Liver (tissue), 9 donors: Measurements from ENCODE around the gene WDR81. TPM values are rescaled to one million over a fixed set of nuclear protein-coding genes. Genes with fewer than 3 reads are reported as not detected.

ENCODE experiments used
- DNase-seq: peaks from one replicate; pipeline ENCODE4 v3.0.0-alpha.2; 2017; ENCODE audit warnings: low spot score
- H3K27ac ChIP-seq, 2 donors: one replicate each; pipeline ENCODE4 v1.7.0; 2013; ENCODE audit warnings: inconsistent platforms in 2 of 2, low read length in 2 of 2, control low read depth in 1 of 2, low read depth in 1 of 2, mild to moderate bottlenecking in 1 of 2
- H3K27me3 ChIP-seq, 4 donors: one replicate each; pipeline versions ENCODE4 v1.6.1 to v1.7.0; 2013; ENCODE audit warnings: low read length in 3 of 4, inconsistent platforms in 1 of 4, mild to moderate bottlenecking in 1 of 4, moderate library complexity in 1 of 4; ENCODE audit not compliant: control insufficient read depth in 4 of 4, insufficient read depth in 4 of 4
- H3K36me3 ChIP-seq, 4 donors: one replicate each; pipeline versions ENCODE4 v1.6.1 to v1.7.0; 2013; ENCODE audit warnings: low read length in 3 of 4, mild to moderate bottlenecking in 3 of 4, low read depth in 1 of 4, moderate library complexity in 1 of 4; ENCODE audit not compliant: control insufficient read depth in 4 of 4, insufficient read depth in 3 of 4
- H3K4me1 ChIP-seq, 4 donors: one replicate each; pipeline versions ENCODE4 v1.6.1 to v1.7.0; 2013; ENCODE audit warnings: low read length in 3 of 4, mild to moderate bottlenecking in 3 of 4, moderate library complexity in 1 of 4; ENCODE audit not compliant: control insufficient read depth in 4 of 4, insufficient read depth in 4 of 4
- H3K4me3 ChIP-seq, 3 donors: one replicate each; pipeline versions ENCODE4 v1.6.1 to v1.7.0; 2013; ENCODE audit warnings: low read length in 3 of 3, control low read depth in 1 of 3, low read depth in 1 of 3, mild to moderate bottlenecking in 1 of 3
- H3K9ac ChIP-seq, 2 donors: one replicate each; pipeline ENCODE4 v1.7.0; 2013; ENCODE audit warnings: low read length in 2 of 2, mild to moderate bottlenecking in 2 of 2, moderate library complexity in 2 of 2, control low read depth in 1 of 2, low read depth in 1 of 2
- H3K9me3 ChIP-seq, 4 donors: one replicate each; pipeline versions ENCODE4 v1.6.1 to v1.7.0; 2013; ENCODE audit warnings: low read length in 3 of 4; ENCODE audit not compliant: control insufficient read depth in 4 of 4
- EGR1 ChIP-seq, 2 donors: IDR thresholded peaks; 2 replicates each; pipeline ENCODE4 v1.6.1; 2016 to 2018; ENCODE audit warnings: antibody characterized with exemption in 2 of 2, low read depth in 2 of 2
- FOXA1 ChIP-seq: IDR thresholded peaks from 2 replicates; pipeline ENCODE4 v1.6.1; 2016; ENCODE audit warnings: antibody characterized with exemption
- HNF4G ChIP-seq: IDR thresholded peaks from 2 replicates; pipeline ENCODE4 v1.6.1; 2016; ENCODE audit warnings: antibody characterized with exemption
- NR2F2 ChIP-seq: IDR thresholded peaks from 2 replicates; pipeline ENCODE4 v1.6.1; 2016; ENCODE audit warnings: antibody characterized with exemption
- SP1 ChIP-seq: IDR thresholded peaks from 2 replicates; pipeline ENCODE4 v1.6.1; 2018; ENCODE audit warnings: antibody characterized with exemption, mild to moderate bottlenecking
- WGBS: extraction: QIAGEN DNeasy Blood & Tissue Kit; methylation state at CpG from one replicate; pipeline ENCODE4 v1.1.7; 2013; 5-methylcytosine and 5-hydroxymethylcytosine counted together
- polyA plus RNA-seq, 2 donors: library from polyadenylated mRNA; stranded (reverse) in 1 of 2; unstranded in 1 of 2; fragments of 200-250 nt in 1 of 2; fragments of >200 nt in 1 of 2; fragmentation: Nextera tagmentation in 1 of 2; extraction: Ambion mirVana in 1 of 2; gene quantifications; one replicate each; pipeline versions ENCODE4 v1.2.1 to v1.2.3, GENCODE V29; 2013 to 2015
- total RNA-seq, 2 donors: library from RNA; depleted of rRNA; stranded (reverse); fragments of >200 nt; gene quantifications; one replicate each; pipeline ENCODE4 v1.2.3, GENCODE V29; 2014
- TF ChIP-seq, protein P1 (sequence below): fragments of 150-350 bp; IDR thresholded peaks from 2 replicates; pipeline ENCODE4 v1.5.1; 2017; ENCODE audit warnings: improper control_type of control experiment, low read depth, low read length; ENCODE audit not compliant: missing input control
- TF ChIP-seq, protein P2 (sequence below): IDR thresholded peaks from 2 replicates; pipeline ENCODE4 v1.6.1; 2016; ENCODE audit warnings: antibody characterized with exemption, mild to moderate bottlenecking
- donor health status: healthy.
- donor health status: healthy.
- donor health status: healthy.
- donor health status: healthy.
- donor health status: healthy.

Gene WDR81
- total and polyA plus RNA-seq, 4 donors = 12.3 to 41.8 (median 33.0) TPM

DNA sequence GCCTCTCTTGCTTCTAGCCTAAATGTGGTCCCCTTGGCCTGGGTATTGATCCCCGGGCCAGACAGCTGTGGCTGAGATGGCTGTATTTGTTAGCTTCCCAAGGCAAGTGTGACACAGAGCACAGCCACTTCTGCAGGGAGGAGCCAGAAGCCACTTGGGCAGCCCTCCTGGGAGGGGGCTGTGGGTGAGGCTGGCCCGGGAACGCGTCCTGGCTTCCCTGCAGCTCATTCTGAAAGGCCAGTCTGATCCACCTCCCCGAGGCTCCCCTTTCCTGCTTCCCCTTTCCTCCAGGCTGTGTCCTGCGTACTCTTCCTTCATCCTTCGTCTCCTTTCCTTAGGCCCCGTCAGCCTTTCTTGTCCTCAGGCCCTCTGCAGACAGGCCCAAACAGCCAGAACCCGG lies 26.1 kb downstream of the WDR81 start:
- Histone ChIP-seq H3K4me1 (peaks cover 14 to 76% (median 54%) of the 10 kb centered on the region in 4 donors), H3K27me3 (no peaks in the 10 kb centered on the region), H3K36me3 (peaks cover 6 to 19% (median 11%) of the 10 kb centered on the region in 4 donors), H3K4me3 (no peak overlapping the region), H3K9me3 (no peaks in the 10 kb centered on the region), H3K27ac (peak overlapping the region in 1 of 2 donors; percentile 52), H3K9ac (no peak overlapping the region)
- TF ChIP-seq FOXA1 = no peak
- TF ChIP-seq HNF4G = no peak
- no peak for TF ChIP-seq EGR1 (IDR thresholded peaks at IDR 0.05; ENCODE audit: low read depth in 2 of 2)
- WGBS = 75% methylated on average over 9 of the region's 9 CpGs
- no peak for DNase-seq

DNA sequence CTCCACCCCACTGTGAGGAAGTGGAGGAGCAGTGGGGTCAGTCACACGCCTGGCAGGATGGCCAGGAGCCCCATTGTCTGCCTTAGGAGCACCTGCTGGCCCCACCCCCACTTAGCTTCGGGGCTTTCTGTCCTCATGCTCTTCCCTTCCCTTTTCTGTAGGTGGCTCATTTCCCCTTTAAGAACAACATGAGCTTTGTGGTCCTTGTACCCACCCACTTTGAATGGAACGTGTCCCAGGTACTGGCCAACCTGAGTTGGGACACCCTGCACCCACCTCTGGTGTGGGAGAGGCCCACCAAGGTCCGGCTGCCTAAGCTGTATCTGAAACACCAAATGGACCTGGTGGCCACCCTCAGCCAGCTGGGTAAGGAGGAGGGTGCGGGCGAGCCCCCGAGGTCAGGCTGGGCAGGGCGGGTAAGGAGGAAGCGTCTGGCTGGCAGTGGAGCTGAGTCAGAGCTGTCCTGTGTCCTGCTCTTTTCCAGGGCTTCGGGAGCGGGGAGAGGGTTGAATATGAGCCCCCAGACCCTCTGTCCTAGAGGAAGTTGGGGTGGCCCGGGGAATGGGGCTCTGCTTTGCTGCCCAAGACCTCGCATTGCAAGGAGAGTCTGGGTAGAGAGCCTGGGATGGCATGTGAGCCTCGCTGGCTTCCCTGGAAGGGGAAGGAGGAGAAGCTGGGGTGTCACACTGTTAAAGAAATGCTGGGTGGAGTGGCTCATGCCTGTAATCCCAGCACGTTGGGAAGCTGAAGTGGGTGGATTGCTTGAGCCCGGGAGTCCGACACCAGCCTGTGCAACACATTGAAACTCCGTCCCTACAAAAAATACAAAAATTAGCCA lies 28.1 kb downstream of the WDR81 start:
- Histone ChIP-seq H3K9me3 (no peaks in the 10 kb centered on the region), H3K27me3 (no peaks in the 10 kb centered on the region), H3K36me3 (peaks cover 6 to 19% (median 9%) of the 10 kb centered on the region in 4 donors), H3K4me3 (no peak overlapping the region), H3K9ac (no peak overlapping the region), H3K27ac (peak overlapping the region; percentile 36 to 41), H3K4me1 (peaks cover 10 to 56% (median 41%) of the 10 kb centered on the region in 4 donors)
- 60% methylated on average over 18 of the region's 18 CpGs for WGBS
- TF ChIP-seq, protein P1, sequence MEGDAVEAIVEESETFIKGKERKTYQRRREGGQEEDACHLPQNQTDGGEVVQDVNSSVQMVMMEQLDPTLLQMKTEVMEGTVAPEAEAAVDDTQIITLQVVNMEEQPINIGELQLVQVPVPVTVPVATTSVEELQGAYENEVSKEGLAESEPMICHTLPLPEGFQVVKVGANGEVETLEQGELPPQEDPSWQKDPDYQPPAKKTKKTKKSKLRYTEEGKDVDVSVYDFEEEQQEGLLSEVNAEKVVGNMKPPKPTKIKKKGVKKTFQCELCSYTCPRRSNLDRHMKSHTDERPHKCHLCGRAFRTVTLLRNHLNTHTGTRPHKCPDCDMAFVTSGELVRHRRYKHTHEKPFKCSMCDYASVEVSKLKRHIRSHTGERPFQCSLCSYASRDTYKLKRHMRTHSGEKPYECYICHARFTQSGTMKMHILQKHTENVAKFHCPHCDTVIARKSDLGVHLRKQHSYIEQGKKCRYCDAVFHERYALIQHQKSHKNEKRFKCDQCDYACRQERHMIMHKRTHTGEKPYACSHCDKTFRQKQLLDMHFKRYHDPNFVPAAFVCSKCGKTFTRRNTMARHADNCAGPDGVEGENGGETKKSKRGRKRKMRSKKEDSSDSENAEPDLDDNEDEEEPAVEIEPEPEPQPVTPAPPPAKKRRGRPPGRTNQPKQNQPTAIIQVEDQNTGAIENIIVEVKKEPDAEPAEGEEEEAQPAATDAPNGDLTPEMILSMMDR = no peak
- DNase-seq = no peak

DNA sequence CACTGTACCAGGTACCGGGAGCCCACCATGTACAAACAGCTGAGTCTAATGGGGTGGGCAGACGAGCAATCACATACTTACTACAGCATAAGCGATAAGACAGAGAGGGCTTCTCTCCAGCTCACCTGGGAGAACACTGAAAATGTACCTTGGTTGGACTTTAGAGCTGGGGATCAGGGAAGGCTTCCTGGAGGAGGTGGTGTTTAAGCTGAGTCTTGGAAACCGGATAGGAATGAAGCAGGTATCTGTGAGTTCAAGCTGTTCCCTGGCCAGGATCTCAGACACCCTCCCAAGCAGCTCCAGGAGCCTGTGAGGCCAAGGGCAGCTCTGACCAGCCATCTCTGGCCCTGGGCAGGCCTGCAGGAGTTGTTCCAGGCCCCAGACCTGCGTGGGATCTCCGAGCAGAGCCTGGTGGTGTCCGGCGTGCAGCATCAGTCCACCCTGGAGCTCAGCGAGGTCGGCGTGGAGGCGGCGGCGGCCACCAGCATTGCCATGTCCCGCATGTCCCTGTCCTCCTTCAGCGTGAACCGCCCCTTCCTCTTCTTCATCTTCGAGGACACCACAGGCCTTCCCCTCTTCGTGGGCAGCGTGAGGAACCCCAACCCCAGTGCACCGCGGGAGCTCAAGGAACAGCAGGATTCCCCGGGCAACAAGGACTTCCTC lies 29.4 kb downstream of the WDR81 start:
- no peak for DNase-seq

More for the DNA sequence above, 29.4 kb downstream of the WDR81 start:
- Histone ChIP-seq H3K9ac (no peak overlapping the region), H3K4me1 (peaks cover 9 to 44% (median 31%) of the 10 kb centered on the region in 4 donors), H3K9me3 (no peaks in the 10 kb centered on the region), H3K36me3 (peaks cover 4 to 14% (median 8%) of the 10 kb centered on the region in 4 donors), H3K4me3 (no peak overlapping the region), H3K27ac (no peak overlapping the region), H3K27me3 (no peaks in the 10 kb centered on the region)
- TF ChIP-seq HNF4G = no peak
- TF ChIP-seq FOXA1 = no peak
- TF ChIP-seq SP1 = peak; percentile 4
- TF ChIP-seq, protein P2, sequence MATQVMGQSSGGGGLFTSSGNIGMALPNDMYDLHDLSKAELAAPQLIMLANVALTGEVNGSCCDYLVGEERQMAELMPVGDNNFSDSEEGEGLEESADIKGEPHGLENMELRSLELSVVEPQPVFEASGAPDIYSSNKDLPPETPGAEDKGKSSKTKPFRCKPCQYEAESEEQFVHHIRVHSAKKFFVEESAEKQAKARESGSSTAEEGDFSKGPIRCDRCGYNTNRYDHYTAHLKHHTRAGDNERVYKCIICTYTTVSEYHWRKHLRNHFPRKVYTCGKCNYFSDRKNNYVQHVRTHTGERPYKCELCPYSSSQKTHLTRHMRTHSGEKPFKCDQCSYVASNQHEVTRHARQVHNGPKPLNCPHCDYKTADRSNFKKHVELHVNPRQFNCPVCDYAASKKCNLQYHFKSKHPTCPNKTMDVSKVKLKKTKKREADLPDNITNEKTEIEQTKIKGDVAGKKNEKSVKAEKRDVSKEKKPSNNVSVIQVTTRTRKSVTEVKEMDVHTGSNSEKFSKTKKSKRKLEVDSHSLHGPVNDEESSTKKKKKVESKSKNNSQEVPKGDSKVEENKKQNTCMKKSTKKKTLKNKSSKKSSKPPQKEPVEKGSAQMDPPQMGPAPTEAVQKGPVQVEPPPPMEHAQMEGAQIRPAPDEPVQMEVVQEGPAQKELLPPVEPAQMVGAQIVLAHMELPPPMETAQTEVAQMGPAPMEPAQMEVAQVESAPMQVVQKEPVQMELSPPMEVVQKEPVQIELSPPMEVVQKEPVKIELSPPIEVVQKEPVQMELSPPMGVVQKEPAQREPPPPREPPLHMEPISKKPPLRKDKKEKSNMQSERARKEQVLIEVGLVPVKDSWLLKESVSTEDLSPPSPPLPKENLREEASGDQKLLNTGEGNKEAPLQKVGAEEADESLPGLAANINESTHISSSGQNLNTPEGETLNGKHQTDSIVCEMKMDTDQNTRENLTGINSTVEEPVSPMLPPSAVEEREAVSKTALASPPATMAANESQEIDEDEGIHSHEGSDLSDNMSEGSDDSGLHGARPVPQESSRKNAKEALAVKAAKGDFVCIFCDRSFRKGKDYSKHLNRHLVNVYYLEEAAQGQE = no peak
- TF ChIP-seq NR2F2 = no peak
- 83% methylated on average over 23 of the region's 23 CpGs for WGBS
